Right lobe of liver (tissue), 6 donors: ENCODE measurements around the gene GPR141. TPM values are rescaled to one million over a fixed set of nuclear protein-coding genes. Genes with fewer than 3 reads are reported as not detected.

ENCODE experiments used
- ATAC-seq, 4 donors: fragments of 200-7000 bp; cut with Tn5 transposase; one replicate each; pipeline ENCODE4 v1.9.1; 2020; ENCODE audit warnings: mild to moderate bottlenecking in 4 of 4, moderate library complexity in 4 of 4
- DNase-seq, 3 donors: peaks; one replicate each; pipeline ENCODE4 v3.0.0-alpha.2; 2020
- H3K27ac ChIP-seq, 3 donors: fragments of 200-600 bp; one replicate each; pipeline ENCODE4 v1.8.0; 2022
- H3K27me3 ChIP-seq, 2 donors: fragments of 200-600 bp; one replicate each; pipeline ENCODE4 v1.8.0; 2022
- H3K36me3 ChIP-seq, 4 donors: fragments of 200-600 bp; sonication (generic) in 1 of 4; one replicate each; pipeline versions ENCODE4 v1.5.1 to v1.8.0; 2017 to 2022; ENCODE audit warnings: control low read depth in 1 of 4
- H3K4me1 ChIP-seq, 4 donors: fragments of 200-600 bp; sonication (generic) in 1 of 4; one replicate each; pipeline versions ENCODE4 v1.5.1 to v1.8.0; 2017 to 2022; ENCODE audit warnings: control low read depth in 1 of 4
- H3K4me3 ChIP-seq, 3 donors: fragments of 200-600 bp; one replicate each; pipeline ENCODE4 v1.8.0; 2022
- H3K9me3 ChIP-seq, 4 donors: fragments of 200-600 bp; sonication (generic) in 1 of 4; one replicate each; pipeline versions ENCODE4 v1.5.1 to v1.8.0; 2017 to 2022; ENCODE audit warnings: control low read depth in 1 of 4
- POLR2A ChIP-seq: fragments of 450-650 bp; IDR thresholded peaks from one replicate; pipeline ENCODE4 v1.6.1; 2017; ENCODE audit warnings: antibody characterized with exemption, mild to moderate bottlenecking
- WGBS: methylation state at CpG from one replicate; pipeline ENCODE4 v1.1.6; 2018; ENCODE audit warnings: low coverage, low lambda C conversion rate; ENCODE audit not compliant: insufficient coverage; ENCODE audit errors: missing lambda C conversion rate; 5-methylcytosine and 5-hydroxymethylcytosine counted together
- intact Hi-C, 2 donors: fragments of 100-400 bp; cut with DNase I; formaldehyde crosslinking; loops; one replicate each; pipeline versions ENCODE4 v1.11.2 to v1.14.1; 2022
- total RNA-seq, 6 experiments: library from RNA; depleted of rRNA in 2 of 6; stranded (reverse); fragments of >200 nt in 2 of 6; fragmentation: NEBNext Ultra II Directional in 3 of 6; extraction: Animal tissue kit (Norgen Biotek cat#: 25700) in 3 of 6; gene quantifications; one replicate each; pipeline versions ENCODE4 v1.1.0 to v1.2.4, GENCODE V29; 2016 to 2023
- TF ChIP-seq, protein P1 (sequence below), 4 donors: fragments of 200-600 bp in 3 of 4; fragments of 450-650 bp in 1 of 4; IDR thresholded peaks; one replicate each; pipeline versions ENCODE4 v1.5.1 to v1.8.0; 2016 to 2022; ENCODE audit warnings: antibody characterized with exemption in 4 of 4, mild to moderate bottlenecking in 2 of 4
- donor health status: DM: no; HTN: yes; CAD: no.
- donor health status: DM: no; HTN: no; CAD: no.
- donor health status: DM: no; HTN: no; CAD: no.
- donor health status: DM: no; HTN: yes; CAD: no.
- donor health status: DM: no; HTN: yes; CAD: no.

The GPR141 gene
- total RNA-seq, 6 experiments from 2014 or later: 0.51 to 0.60 TPM; not detected in 4

- 47% methylated on average over 3 of the region's 4 CpGs for WGBS
- intact Hi-C loops: no loop called here
- peak in 2 of 3 donors; percentile 30 to 61 for DNase-seq
These were observed 10.9 kb downstream of the GPR141 start for GRCh38 chr7:37694208-37695094.

GRCh38 chr7:37698276-37698675 lies 14.7 kb downstream of the GPR141 start:
- Histone ChIP-seq H3K27me3 (no peaks in the 10 kb centered on the region), H3K9me3 (no peaks in the 10 kb centered on the region), H3K36me3 (no peaks in the 10 kb centered on the region), H3K4me1 (peaks cover 0 to 3% (median 0%) of the 10 kb centered on the region in 4 donors), H3K4me3 (no peak overlapping the region), H3K27ac (no peak overlapping the region)
- ATAC-seq: no peak
- TF ChIP-seq, protein P1, sequence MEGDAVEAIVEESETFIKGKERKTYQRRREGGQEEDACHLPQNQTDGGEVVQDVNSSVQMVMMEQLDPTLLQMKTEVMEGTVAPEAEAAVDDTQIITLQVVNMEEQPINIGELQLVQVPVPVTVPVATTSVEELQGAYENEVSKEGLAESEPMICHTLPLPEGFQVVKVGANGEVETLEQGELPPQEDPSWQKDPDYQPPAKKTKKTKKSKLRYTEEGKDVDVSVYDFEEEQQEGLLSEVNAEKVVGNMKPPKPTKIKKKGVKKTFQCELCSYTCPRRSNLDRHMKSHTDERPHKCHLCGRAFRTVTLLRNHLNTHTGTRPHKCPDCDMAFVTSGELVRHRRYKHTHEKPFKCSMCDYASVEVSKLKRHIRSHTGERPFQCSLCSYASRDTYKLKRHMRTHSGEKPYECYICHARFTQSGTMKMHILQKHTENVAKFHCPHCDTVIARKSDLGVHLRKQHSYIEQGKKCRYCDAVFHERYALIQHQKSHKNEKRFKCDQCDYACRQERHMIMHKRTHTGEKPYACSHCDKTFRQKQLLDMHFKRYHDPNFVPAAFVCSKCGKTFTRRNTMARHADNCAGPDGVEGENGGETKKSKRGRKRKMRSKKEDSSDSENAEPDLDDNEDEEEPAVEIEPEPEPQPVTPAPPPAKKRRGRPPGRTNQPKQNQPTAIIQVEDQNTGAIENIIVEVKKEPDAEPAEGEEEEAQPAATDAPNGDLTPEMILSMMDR (IDR thresholded peaks at IDR 0.05): no peak
- no peak for TF ChIP-seq POLR2A
- WGBS: 51% methylated on average over 4 of the region's 4 CpGs
- intact Hi-C loops: no loop called here
- no peak for DNase-seq

More at GRCh38 chr7:37694208-37695094, 10.9 kb downstream of the GPR141 start:
- Histone ChIP-seq H3K36me3 (no peaks in the 10 kb centered on the region), H3K9me3 (no peaks in the 10 kb centered on the region), H3K4me3 (no peak overlapping the region), H3K4me1 (no peaks in the 10 kb centered on the region), H3K27ac (no peak overlapping the region), H3K27me3 (no peaks in the 10 kb centered on the region)
- peak; percentile 50 to 76 (median 68) for ATAC-seq
- TF ChIP-seq POLR2A: no peak
- TF ChIP-seq, protein P1 (IDR thresholded peaks at IDR 0.05): no peak

- no peak for ATAC-seq
- no peak overlapping the region for H3K27ac ChIP-seq
- H3K27me3 ChIP-seq: no peaks in the 10 kb centered on the region
These were observed 15.2 kb downstream of the GPR141 start for GRCh38 chr7:37698782-37699181.

GRCh38 chr7:37701769-37702168 lies 18.2 kb downstream of the GPR141 start:
- intact Hi-C loops: no loop called here
- Histone ChIP-seq H3K27ac (no peak overlapping the region), H3K36me3 (no peaks in the 10 kb centered on the region), H3K4me3 (no peak overlapping the region), H3K9me3 (no peaks in the 10 kb centered on the region), H3K27me3 (no peaks in the 10 kb centered on the region), H3K4me1 (peaks cover 0 to 7% (median 0%) of the 10 kb centered on the region in 4 donors)
- WGBS: 34% methylated on average over 2 of the region's 2 CpGs
- ATAC-seq (no peak), DNase-seq (no peak)
- TF ChIP-seq POLR2A: no peak
- TF ChIP-seq, protein P1 (IDR thresholded peaks at IDR 0.05): no peak

More at GRCh38 chr7:37698782-37699181, 15.2 kb downstream of the GPR141 start:
- H3K4me1 ChIP-seq: peaks cover 0 to 3% (median 0%) of the 10 kb centered on the region in 4 donors
- no peak for TF ChIP-seq POLR2A
- TF ChIP-seq, protein P1 (IDR thresholded peaks at IDR 0.05): no peak
- intact Hi-C loops: no loop called here
- no peak for DNase-seq
- H3K4me3 ChIP-seq: no peak overlapping the region
- no peaks in the 10 kb centered on the region for H3K9me3 ChIP-seq
- WGBS: 50% methylated on average over 2 of the region's 2 CpGs
- H3K36me3 ChIP-seq: no peaks in the 10 kb centered on the region
